ENCODE results near the gene DNAH14.
"Not testable (repeated sequence)": the region's sequence is repeated elsewhere in the genome, so short reads cannot be mapped to it uniquely, and the experiment has no call there.

DNAH14 gene

DNA sequence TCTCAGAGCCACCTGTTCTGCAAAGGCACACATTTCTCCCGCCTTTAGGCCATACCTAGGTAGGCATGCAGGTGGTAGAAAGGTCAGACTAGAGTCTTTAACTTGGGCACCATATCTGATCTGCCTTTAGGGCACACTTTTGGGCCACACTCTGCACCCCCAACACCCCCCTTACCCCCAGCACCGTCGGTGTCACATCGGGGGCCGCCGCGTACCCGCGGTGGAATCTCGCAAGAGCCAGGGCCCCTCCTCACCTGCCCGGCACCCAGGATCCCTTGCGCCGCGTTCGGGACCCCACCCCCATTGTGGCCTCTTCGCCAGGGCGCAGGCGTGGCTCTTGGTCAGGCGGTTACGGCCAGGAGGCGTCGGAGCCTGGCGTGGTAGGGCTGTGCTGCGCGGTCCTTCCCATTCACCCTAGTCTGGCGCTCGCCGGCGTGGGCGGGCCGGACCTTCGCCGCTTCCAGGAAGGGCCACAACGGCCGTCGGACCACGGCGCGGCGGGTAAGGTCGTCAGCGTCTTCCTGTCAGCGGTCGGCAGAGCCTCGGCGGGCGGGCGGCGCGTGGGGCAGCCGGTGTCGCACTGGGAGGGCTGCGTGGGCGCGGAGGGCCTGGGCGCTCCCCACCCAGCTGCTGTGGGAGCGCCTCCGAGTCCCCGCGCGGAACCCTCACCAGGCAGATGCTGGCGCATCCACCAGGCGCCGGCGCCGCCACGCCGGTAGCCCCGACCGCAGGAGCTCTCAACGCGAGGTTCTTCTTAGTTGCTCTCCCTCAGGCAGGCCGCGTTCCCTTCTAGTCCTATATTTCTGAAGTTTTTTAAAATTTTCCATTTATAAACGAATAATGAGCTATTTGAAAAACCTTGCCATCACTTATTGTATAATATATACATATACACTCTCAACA lies at the start of gene DNAH14:
Gene DNAH14, plus strand, starts transcription at position 341 of the 903 bp plus-strand sequence. CDS start 23,028 bp downstream, outside the sequence.
- Mint-ChIP-seq H3K4me1 (ENCODE audit: low read depth) (peaks cover 5% of the 10 kb centered on the region), H3K27me3 (peaks cover 41% of the 10 kb centered on the region), H3K36me3 (ENCODE audit: low read depth) (peaks cover 4% of the 10 kb centered on the region), H3K9me3 (peaks cover 24% of the 10 kb centered on the region), H3K4me3 (peak within 1 kb of the TSS; percentile 64), H3K27ac (no peak within 1 kb of the TSS)
- DNase-seq: no peak

DNA sequence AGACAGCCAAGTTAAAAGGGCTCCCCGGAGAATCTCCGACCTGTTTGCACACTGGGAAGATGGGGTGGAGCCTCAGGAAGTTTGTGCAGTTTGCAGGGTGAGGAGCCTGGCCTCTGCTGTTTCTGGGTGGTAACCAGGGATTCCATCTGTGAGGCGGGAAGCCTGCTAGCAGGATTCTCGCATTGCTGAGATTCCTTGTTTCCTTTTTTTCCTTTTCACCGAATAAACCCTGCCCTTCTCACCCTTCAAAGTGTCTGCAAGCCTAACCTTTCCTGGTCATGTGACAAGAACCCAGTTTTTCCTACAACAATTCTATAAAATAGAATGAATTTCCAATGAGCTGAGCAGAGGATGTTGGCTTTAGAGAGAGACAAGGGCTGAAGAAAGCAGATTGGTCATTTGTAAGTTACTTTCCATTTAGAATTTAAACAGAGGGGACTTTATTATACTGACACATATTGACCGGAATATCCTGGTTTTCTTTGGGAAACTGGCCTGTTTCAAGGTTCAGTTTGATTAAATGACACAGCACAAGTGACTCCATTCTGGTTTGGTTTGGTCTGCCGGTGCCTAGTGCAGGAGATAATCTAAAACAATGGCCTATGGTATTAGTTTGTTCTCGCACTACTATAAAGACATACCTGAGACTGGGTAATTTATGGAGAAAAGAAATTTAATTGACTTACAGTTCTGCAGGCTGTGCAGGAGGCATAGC lies 48.7 kb upstream of the DNAH14 start:
- Mint-ChIP-seq H3K27ac (no peak overlapping the region), H3K4me3 (no peak overlapping the region), H3K4me1 (ENCODE audit: low read depth) (no peaks in the 10 kb centered on the region), H3K9me3 (peaks cover 10% of the 10 kb centered on the region), H3K36me3 (ENCODE audit: low read depth) (no peaks in the 10 kb centered on the region), H3K27me3 (peaks cover 35% of the 10 kb centered on the region)
- no peak for DNase-seq

- H3K4me1 Mint-ChIP-seq (ENCODE audit: low read depth); H3K27ac Mint-ChIP-seq; H3K36me3 Mint-ChIP-seq (ENCODE audit: low read depth); H3K4me3 Mint-ChIP-seq; DNase-seq: not testable (repeated sequence)
- H3K9me3 Mint-ChIP-seq: peaks cover 16% of the 10 kb centered on the region
- H3K27me3 Mint-ChIP-seq: peaks cover 34% of the 10 kb centered on the region
Measured at GRCh38 chr1:224881308-224881692, 48.2 kb upstream of the DNAH14 start.

- Mint-ChIP-seq H3K36me3 (ENCODE audit: low read depth) (no peaks in the 10 kb centered on the region), H3K4me3 (no peak overlapping the region), H3K4me1 (ENCODE audit: low read depth) (no peaks in the 10 kb centered on the region), H3K27ac (no peak overlapping the region), H3K27me3 (peaks cover 29% of the 10 kb centered on the region), H3K9me3 (peaks cover 16% of the 10 kb centered on the region)
- DNase-seq: no peak
Measured at GRCh38 chr1:224881762-224882211, 47.7 kb upstream of the DNAH14 start.

DNA sequence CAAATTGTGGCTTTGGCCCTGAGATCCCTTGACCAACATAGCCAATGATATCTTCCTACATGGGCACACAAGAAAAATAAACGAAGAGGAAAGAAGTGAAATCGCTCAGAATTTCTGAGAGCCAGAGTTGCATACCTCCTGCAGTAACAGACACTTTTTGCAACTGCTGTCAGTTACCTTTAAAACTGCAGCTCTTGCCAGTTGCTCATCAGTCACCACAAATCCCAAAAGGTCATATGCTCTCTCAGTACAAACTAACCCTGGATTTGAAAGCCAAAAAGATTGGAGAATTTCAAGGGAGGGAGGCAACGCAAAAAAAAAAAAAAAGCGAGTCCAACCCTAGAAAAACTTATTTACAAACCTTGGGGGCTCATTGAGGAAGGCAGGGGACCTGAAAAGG lies 47.2 kb upstream of the DNAH14 start:
- no peak overlapping the region for H3K4me3 Mint-ChIP-seq
- H3K36me3 Mint-ChIP-seq (ENCODE audit: low read depth): no peaks in the 10 kb centered on the region
- peaks cover 16% of the 10 kb centered on the region for H3K9me3 Mint-ChIP-seq
- DNase-seq: no peak
- H3K27ac Mint-ChIP-seq: no peak overlapping the region
- H3K4me1 Mint-ChIP-seq (ENCODE audit: low read depth): no peaks in the 10 kb centered on the region
- H3K27me3 Mint-ChIP-seq: peaks cover 28% of the 10 kb centered on the region

GRCh38 chr1:224883091-224883490 lies 46.4 kb upstream of the DNAH14 start:
- no peaks in the 10 kb centered on the region for H3K4me1 Mint-ChIP-seq (ENCODE audit: low read depth)
- no peak overlapping the region for H3K27ac Mint-ChIP-seq
- no peak for DNase-seq
- H3K4me3 Mint-ChIP-seq: no peak overlapping the region
- H3K27me3 Mint-ChIP-seq: peaks cover 28% of the 10 kb centered on the region
- no peaks in the 10 kb centered on the region for H3K36me3 Mint-ChIP-seq (ENCODE audit: low read depth)
- peaks cover 16% of the 10 kb centered on the region for H3K9me3 Mint-ChIP-seq

DNA sequence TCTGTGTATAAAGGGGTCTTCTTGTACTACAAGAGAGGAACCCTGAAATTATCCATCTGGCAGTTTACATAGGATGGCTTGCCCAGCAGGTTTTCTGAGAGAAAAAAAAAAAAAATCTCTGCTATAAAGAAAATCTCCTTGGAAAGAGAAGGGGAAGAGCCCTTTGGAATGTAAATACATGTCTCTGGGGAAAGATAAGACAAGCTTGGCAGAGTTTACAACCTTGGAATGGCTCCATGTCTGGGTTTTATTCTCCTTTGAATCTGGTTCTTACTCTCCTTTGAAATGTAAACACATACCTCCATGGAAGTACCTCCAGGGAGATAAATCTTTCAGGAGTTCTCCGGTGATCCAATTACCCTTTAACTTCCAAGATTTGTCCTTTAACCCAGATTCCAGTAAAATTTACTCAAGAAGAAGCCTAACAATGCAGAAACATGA lies 45.1 kb upstream of the DNAH14 start:
- Mint-ChIP-seq H3K36me3 (ENCODE audit: low read depth) (no peaks in the 10 kb centered on the region), H3K4me3 (no peak overlapping the region), H3K27me3 (peaks cover 24% of the 10 kb centered on the region), H3K9me3 (peaks cover 16% of the 10 kb centered on the region), H3K27ac (no peak overlapping the region), H3K4me1 (ENCODE audit: low read depth) (no peaks in the 10 kb centered on the region)
- DNase-seq: no peak

DNA sequence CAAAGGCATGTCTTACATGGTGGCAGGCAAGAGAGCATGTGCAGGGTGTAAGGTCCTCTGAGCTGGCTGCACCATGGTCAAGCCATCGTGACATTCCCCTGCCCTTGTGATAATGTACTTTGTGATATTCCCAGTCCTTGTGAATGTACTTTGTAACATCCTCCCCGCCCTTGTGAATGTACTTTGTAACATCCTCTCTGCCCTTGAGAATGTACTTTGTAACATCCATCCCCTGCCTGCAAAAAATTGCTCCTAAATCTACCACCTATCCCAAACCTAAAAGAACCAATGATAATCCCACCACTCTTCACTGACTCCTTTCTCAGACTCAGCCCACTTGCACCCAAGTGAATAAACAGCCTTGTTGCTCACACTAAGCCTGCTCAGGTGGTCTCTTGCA lies 44.1 kb upstream of the DNAH14 start:
- not testable (repeated sequence) for DNase-seq; H3K4me3 Mint-ChIP-seq; H3K27ac Mint-ChIP-seq; H3K36me3 Mint-ChIP-seq (ENCODE audit: low read depth); H3K4me1 Mint-ChIP-seq (ENCODE audit: low read depth)
- H3K27me3 Mint-ChIP-seq: peaks cover 19% of the 10 kb centered on the region
- H3K9me3 Mint-ChIP-seq: peaks cover 16% of the 10 kb centered on the region

DNA sequence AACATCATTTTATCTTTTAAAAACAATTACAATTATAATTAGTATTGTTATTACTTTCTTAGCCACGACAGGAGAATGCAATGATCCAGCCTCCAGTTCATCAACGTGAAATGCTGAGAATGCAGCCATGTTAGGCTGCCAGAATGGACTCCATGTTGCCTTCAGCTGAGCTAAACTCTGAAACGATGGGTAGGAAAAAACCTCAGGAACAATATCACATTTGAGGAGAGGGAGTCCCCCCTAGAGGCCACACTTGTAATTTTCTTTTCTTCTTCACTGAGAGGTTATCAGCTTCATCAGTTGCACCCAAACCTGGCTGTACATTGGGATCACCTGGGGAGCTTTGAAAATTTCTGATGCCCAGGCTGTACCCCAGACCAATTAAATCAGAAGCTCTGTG lies 34.6 kb upstream of the DNAH14 start:
- no peaks in the 10 kb centered on the region for H3K4me1 Mint-ChIP-seq (ENCODE audit: low read depth)

GRCh38 chr1:224896130-224896781 lies 33.2 kb upstream of the DNAH14 start:
- Mint-ChIP-seq H3K36me3 (ENCODE audit: low read depth) (no peaks in the 10 kb centered on the region), H3K4me1 (ENCODE audit: low read depth) (no peaks in the 10 kb centered on the region), H3K27ac (no peak overlapping the region), H3K9me3 (peaks cover 9% of the 10 kb centered on the region), H3K4me3 (no peak overlapping the region), H3K27me3 (peaks cover 12% of the 10 kb centered on the region)
- no peak for DNase-seq

More for the DNA sequence above, 34.6 kb upstream of the DNAH14 start:
- Mint-ChIP-seq H3K27me3 (peaks cover 9% of the 10 kb centered on the region), H3K36me3 (ENCODE audit: low read depth) (no peaks in the 10 kb centered on the region), H3K4me3 (no peak overlapping the region), H3K27ac (no peak overlapping the region), H3K9me3 (peaks cover 9% of the 10 kb centered on the region)
- DNase-seq: no peak

DNA sequence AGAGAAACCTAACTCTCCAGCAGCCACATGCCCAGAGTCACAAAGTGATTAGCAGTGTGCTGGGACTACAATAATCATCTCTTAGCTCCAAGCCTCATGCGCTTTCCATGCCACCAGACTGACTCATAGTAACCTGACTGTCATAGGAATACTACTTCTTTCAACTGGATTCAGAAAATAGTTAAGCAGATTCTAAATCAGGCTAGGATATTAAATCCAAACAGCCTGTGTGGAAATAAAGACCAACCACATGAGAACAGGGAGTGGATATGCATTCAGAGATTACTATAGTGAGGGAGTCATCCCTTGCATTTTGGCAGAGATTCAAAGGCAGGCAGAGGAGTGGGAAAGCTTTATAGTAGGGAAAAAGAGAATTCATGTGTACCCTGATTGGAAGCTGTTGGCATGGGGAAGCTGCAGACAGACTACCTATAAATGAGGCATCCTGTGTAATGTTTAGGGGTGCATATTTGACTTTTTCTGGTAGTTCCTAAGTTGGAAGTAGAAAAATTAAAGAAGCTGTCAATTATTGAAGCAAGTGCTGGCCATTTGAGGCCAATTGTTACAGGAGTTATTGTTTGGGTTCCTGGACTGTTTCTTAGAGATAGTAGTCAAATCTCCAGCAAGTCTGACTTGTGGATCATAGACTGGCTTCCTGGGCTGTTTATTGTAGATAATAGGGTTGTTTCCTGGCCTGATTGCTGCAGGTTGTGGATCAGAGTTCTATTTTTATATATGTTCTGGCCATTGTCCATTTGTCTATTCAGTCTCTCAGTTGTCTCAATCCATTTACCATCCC lies 31.7 kb upstream of the DNAH14 start:
- H3K4me1 Mint-ChIP-seq (ENCODE audit: low read depth): no peaks in the 10 kb centered on the region

GRCh38 chr1:224898937-224899336 lies 30.5 kb upstream of the DNAH14 start:
- Mint-ChIP-seq H3K4me3 (no peak overlapping the region), H3K36me3 (ENCODE audit: low read depth) (no peaks in the 10 kb centered on the region), H3K27ac (no peak overlapping the region), H3K27me3 (peaks cover 23% of the 10 kb centered on the region), H3K9me3 (peaks cover 9% of the 10 kb centered on the region), H3K4me1 (ENCODE audit: low read depth) (no peaks in the 10 kb centered on the region)
- DNase-seq: no peak

More for the DNA sequence above, 31.7 kb upstream of the DNAH14 start:
- Mint-ChIP-seq H3K4me3 (no peak overlapping the region), H3K27me3 (peaks cover 19% of the 10 kb centered on the region), H3K27ac (no peak overlapping the region), H3K36me3 (ENCODE audit: low read depth) (no peaks in the 10 kb centered on the region), H3K9me3 (peaks cover 9% of the 10 kb centered on the region)
- no peak for DNase-seq

DNA sequence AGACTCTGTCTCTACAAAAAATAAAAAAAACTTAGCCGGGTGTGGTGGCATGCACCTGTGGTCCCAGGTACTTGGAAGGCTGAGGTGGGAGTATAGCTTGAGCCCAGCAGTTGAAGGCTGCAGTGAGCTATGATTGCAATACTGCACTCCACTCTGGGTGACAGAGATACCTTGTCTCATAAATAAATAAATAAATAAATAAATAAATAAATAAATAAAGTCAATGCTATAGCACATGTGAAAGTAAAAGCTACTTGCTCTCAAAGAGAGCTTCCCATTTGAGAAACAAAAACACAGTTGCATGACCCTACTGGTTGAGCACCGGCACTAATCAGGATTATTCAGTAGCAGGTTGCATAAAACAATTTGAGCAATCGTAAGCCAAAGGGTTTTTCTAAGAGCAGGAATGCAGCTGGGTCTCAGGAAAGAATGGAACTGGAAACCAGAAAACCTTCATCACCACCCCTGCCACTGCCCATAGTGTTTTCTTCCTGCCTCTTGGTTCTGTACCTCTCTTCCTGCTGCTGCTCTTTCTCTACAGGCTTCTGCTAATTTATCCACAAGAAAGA lies 29.3 kb upstream of the DNAH14 start:
- Mint-ChIP-seq H3K9me3 (peaks cover 9% of the 10 kb centered on the region), H3K4me1 (ENCODE audit: low read depth) (no peaks in the 10 kb centered on the region), H3K36me3 (ENCODE audit: low read depth) (no peaks in the 10 kb centered on the region), H3K27me3 (peaks cover 28% of the 10 kb centered on the region), H3K27ac (no peak overlapping the region), H3K4me3 (no peak overlapping the region)
- no peak for DNase-seq

Data from activated T-cell treated with anti-CD3 and anti-CD28 coated beads, Interleukin-2, amount 50 U/mL, for 24 hours (primary cell).